HCT116 (cell line): Measurements from ENCODE around the gene TMEM134. TPM values are rescaled to one million over a fixed set of nuclear protein-coding genes. Genes with fewer than 3 reads are reported as not detected.

Experiments
- ATAC-seq: fragments of 200-7000 bp; cut with Tn5 transposase; 2 replicates; pipeline ENCODE4 v1.9.1; 2020; ENCODE audit warnings: mild to moderate bottlenecking, moderate library complexity
- BruUV-seq: library from RNA; stranded (reverse); fragments of 400-500 nt; replicated peaks from 2 replicates; lab custom pipeline; 2021; lab: Mats Ljungman, UMichigan
- CTCF ChIA-PET: fragments of 300-600 bp; sonication (Branson Sonifier 250); formaldehyde crosslinking; loops from one replicate; lab custom pipeline; 2021; ENCODE audit warnings: antibody characterized with exemption; lab: Charles Lee
- POLR2A ChIA-PET: fragments of 300-600, 350-600 bp; sonication (Branson Sonifier 250); formaldehyde crosslinking; loops from one replicate; lab custom pipeline; 2021; ENCODE audit warnings: antibody characterized with exemption; lab: Charles Lee
- RAD21 ChIA-PET, 2 experiments: fragments of 300-600 bp; sonication (Branson Sonifier 250); formaldehyde crosslinking; loops; one replicate each; lab custom pipeline; 2023; ENCODE audit warnings: low total read pairs in 2 of 2; ENCODE audit not compliant: uncharacterized antibody in 2 of 2, unreplicated experiment in 2 of 2, low non-redundant PET in 1 of 2; lab: Charles Lee
- DNase-seq: peaks from one replicate; pipeline ENCODE4 v3.0.0-alpha.2; 2010; ENCODE audit warnings: low read depth, low spot score
- H2AFZ ChIP-seq: fragments of 200-600 bp; shearing (Covaris generic), sonication (generic); 2 replicates; pipeline ENCODE4 v1.6.1; 2017; ENCODE audit warnings: low read depth, mixed run types, mixed read lengths, antibody characterized with exemption, low read length; ENCODE audit not compliant: poor library complexity, severe bottlenecking
- H3K27ac ChIP-seq: 2 replicates; pipeline ENCODE4 v1.5.1; 2012; ENCODE audit warnings: low read depth, low read length
- H3K27me3 ChIP-seq: fragments of 200-600 bp; sonication (generic); 2 replicates; pipeline ENCODE4 v1.6.1; 2016; ENCODE audit warnings: mixed run types, low read length, mixed read lengths; ENCODE audit not compliant: insufficient read depth
- H3K36me3 ChIP-seq, 2 experiments: fragments of 200-500 bp in 1 of 2; fragments of 200-600 bp in 1 of 2; sonication (Bioruptor generic) in 1 of 2; sonication (generic) in 1 of 2; 2 replicates each; pipeline versions ENCODE4 v1.5.1 to v1.6.1; 2014 to 2016; ENCODE audit warnings: low read length in 2 of 2, inconsistent platforms in 1 of 2, mixed read lengths in 1 of 2, mixed run types in 1 of 2; ENCODE audit not compliant: insufficient read depth in 2 of 2, control insufficient read depth in 1 of 2
- H3K4me1 ChIP-seq, 2 experiments: fragments of 200-600 bp in 1 of 2; sonication (generic) in 1 of 2; 2 replicates each; pipeline versions ENCODE4 v1.5.1 to v1.6.1; 2012 to 2017; ENCODE audit warnings: low read length in 2 of 2, inconsistent platforms in 1 of 2, mild to moderate bottlenecking in 1 of 2, mixed read lengths in 1 of 2, mixed run types in 1 of 2, moderate library complexity in 1 of 2; ENCODE audit not compliant: insufficient read depth in 2 of 2, control insufficient read depth in 1 of 2
- H3K4me2 ChIP-seq: fragments of 200-600 bp; sonication (generic); 2 replicates; pipeline ENCODE4 v1.6.1; 2017; ENCODE audit warnings: mixed run types, low read length, mixed read lengths
- H3K4me3 ChIP-seq, 2 experiments: fragments of 200-600 bp in 1 of 2; sonication (generic) in 1 of 2; replicated peaks in 1 of 2; 2 replicates each; pipeline ENCODE4 v1.5.1; 2011 to 2016; ENCODE audit warnings: low read length in 2 of 2, control low read depth in 1 of 2, low read depth in 1 of 2, mild to moderate bottlenecking in 1 of 2, mixed read lengths in 1 of 2, mixed run types in 1 of 2
- H3K79me2 ChIP-seq: fragments of 200-600 bp; sonication (generic); 2 replicates; pipeline ENCODE4 v1.6.1; 2017; ENCODE audit warnings: mild to moderate bottlenecking, mixed run types, low read length, moderate library complexity, mixed read lengths; ENCODE audit not compliant: insufficient read depth
- H3K9ac ChIP-seq: fragments of 200-600 bp; sonication (generic); 2 replicates; pipeline ENCODE4 v1.6.1; 2016; ENCODE audit warnings: low read length, mixed read lengths
- H3K9me2 ChIP-seq: fragments of 200-600 bp; sonication (generic), shearing (Covaris generic); 2 replicates; pipeline ENCODE4 v1.6.1; 2017; ENCODE audit warnings: mixed run types, mild to moderate bottlenecking, moderate library complexity; ENCODE audit not compliant: insufficient read depth
- H3K9me3 ChIP-seq, 2 experiments: fragments of 200-500 bp in 1 of 2; fragments of 200-600 bp in 1 of 2; sonication (Bioruptor generic) in 1 of 2; sonication (generic) in 1 of 2; 2 replicates each; pipeline ENCODE4 v1.6.1; 2014 to 2017; ENCODE audit warnings: low read length in 2 of 2, mixed read lengths in 2 of 2, inconsistent platforms in 1 of 2, low read depth in 1 of 2, mild to moderate bottlenecking in 1 of 2, mixed run types in 1 of 2, moderate library complexity in 1 of 2; ENCODE audit not compliant: control insufficient read depth in 1 of 2, insufficient read depth in 1 of 2
- H4K20me1 ChIP-seq: fragments of 200-600 bp; sonication (generic), shearing (Covaris generic); 2 replicates; pipeline ENCODE4 v1.6.1; 2017; ENCODE audit warnings: mixed run types, mild to moderate bottlenecking, moderate library complexity; ENCODE audit not compliant: insufficient read depth
- ATF3 ChIP-seq: IDR thresholded peaks from 2 replicates; pipeline ENCODE4 v1.6.1; 2012
- CBX3 ChIP-seq: IDR thresholded peaks from 2 replicates; pipeline ENCODE4 v1.6.1; 2012; ENCODE audit warnings: low read depth
- CEBPB ChIP-seq: IDR thresholded peaks from 2 replicates; pipeline ENCODE4 v1.6.1; 2012; ENCODE audit warnings: low read depth
- CTCF ChIP-seq, 3 experiments: fragments of 200-600 bp in 1 of 3; sonication (generic) in 1 of 3; IDR thresholded peaks in 2 of 3; conservative IDR thresholded peaks in 1 of 3; 2 replicates each; pipeline ENCODE4 v1.5.1; 2012 to 2017; ENCODE audit warnings: low read depth in 2 of 3, low read length in 2 of 3, antibody characterized with exemption in 1 of 3, borderline replicate concordance in 1 of 3, control low read depth in 1 of 3, mild to moderate bottlenecking in 1 of 3, mixed read lengths in 1 of 3, mixed run types in 1 of 3, moderate library complexity in 1 of 3; ENCODE audit not compliant: insufficient read depth in 1 of 3
- EGR1 ChIP-seq: IDR thresholded peaks from 2 replicates; pipeline ENCODE4 v1.6.1; 2012; ENCODE audit warnings: low read depth
- ELF1 ChIP-seq: IDR thresholded peaks from 2 replicates; pipeline ENCODE4 v1.6.1; 2012; ENCODE audit warnings: low read depth, borderline replicate concordance
- EZH2 ChIP-seq: fragments of 200-600 bp; sonication (generic); IDR thresholded peaks from 2 replicates; pipeline ENCODE4 v1.6.1; 2017; ENCODE audit warnings: antibody characterized with exemption, mixed run types
- EZH2phosphoT487 ChIP-seq: fragments of 200-600 bp; IDR thresholded peaks from 2 replicates; pipeline ENCODE4 v1.6.1; 2018; ENCODE audit warnings: antibody characterized with exemption, borderline replicate concordance
- FOSL1 ChIP-seq: IDR thresholded peaks from 2 replicates; pipeline ENCODE4 v1.6.1; 2012; ENCODE audit warnings: low read depth
- MAX ChIP-seq: IDR thresholded peaks from 2 replicates; pipeline ENCODE4 v1.6.1; 2012
- RAD21 ChIP-seq: IDR thresholded peaks from 2 replicates; pipeline ENCODE4 v1.6.1; 2012; ENCODE audit warnings: low read depth, mild to moderate bottlenecking
- REST ChIP-seq: IDR thresholded peaks from 2 replicates; pipeline ENCODE4 v1.6.1; 2012; ENCODE audit warnings: low read depth
- TCF7L2 ChIP-seq: IDR thresholded peaks from 2 replicates; pipeline ENCODE4 v1.7.0; 2011; ENCODE audit warnings: borderline replicate concordance, inconsistent platforms; ENCODE audit not compliant: insufficient read depth, insufficient read length; ENCODE audit errors: extremely low read depth
- ZBTB33 ChIP-seq: IDR thresholded peaks from 2 replicates; pipeline ENCODE4 v1.6.1; 2011; ENCODE audit warnings: mild to moderate bottlenecking, low read length, moderate library complexity; ENCODE audit not compliant: insufficient replicate concordance; ENCODE audit errors: extremely low read depth
- ZFX ChIP-seq: fragments of 450-650 bp; IDR thresholded peaks from 2 replicates; pipeline ENCODE4 v1.6.1; 2017
- ZNF274 ChIP-seq: fragments of 200-500 bp; sonication (Bioruptor generic); IDR thresholded peaks from 2 replicates; pipeline ENCODE4 v1.6.1; 2014; ENCODE audit warnings: mild to moderate bottlenecking, low read depth, low read length, inconsistent platforms
- intact Hi-C: fragments of 100-400 bp; cut with micrococcal nuclease; formaldehyde crosslinking; loops from 2 replicates; pipeline ENCODE4 v1.10.0; 2022
- total RNA-seq: library from RNA; stranded (reverse); gene quantifications from one replicate; pipeline ENCODE4 v1.2.1, GENCODE V29; 2021; ENCODE audit not compliant: unreplicated experiment

The TMEM134 gene
- total RNA-seq, 1 experiment from 2014 or later = 44.2 TPM

GRCh38 chr11:67429038-67429668 is 39.9 kb downstream of the TMEM134 start:
- peaks cover 11 to 12% of the 10 kb centered on the region in 2 experiments for H3K4me1 ChIP-seq
- DNase-seq (no peak), ATAC-seq (peak; percentile 16; the same call in 1 of the 2 replicates)
- POLR2A ChIA-PET = interaction anchor here (1.4 to 1.7 kb wide), 2 partner anchors 10 to 154 kb away, joined by 3 read pairs; partner anchors contain the start of gene GSTP1
- H3K36me3 ChIP-seq = peaks cover 10 to 17% of the 10 kb centered on the region in 2 experiments; a peak in 3 of 4 replicates
- H3K4me3 ChIP-seq = peak overlapping the region; percentile 91 to 98
- RAD21 ChIA-PET = interaction anchor here in 1 of 2 experiments (0.6 kb wide), 1 partner anchor 335 kb away, joined by 4 read pairs; no protein-coding TSS in a partner anchor
- TSS peak; percentile 53 for BruUV-seq
- H3K9ac ChIP-seq = peak overlapping the region; percentile 92
- no peak overlapping the region for H2AFZ ChIP-seq
- H3K9me2 ChIP-seq = no peaks in the 10 kb centered on the region
- intact Hi-C loops = loop anchor here (2.0 to 5.0 kb wide), 2 partner anchors 36 to 78 kb away; partner anchors contain the start of genes CDK2AP2 and PITPNM1
- CTCF ChIA-PET = no interaction called here
- H3K4me2 ChIP-seq = peak overlapping the region; percentile 95
- peaks cover 27% of the 10 kb centered on the region for H3K79me2 ChIP-seq
- peak overlapping the region; percentile 71 for H3K27ac ChIP-seq
- no peaks in the 10 kb centered on the region for H3K9me3 ChIP-seq
- TF ChIP-seq CBX3 (no peak), EZH2 (no peak), RAD21 (no peak), ZNF274 (no peak), CTCF (IDR thresholded peaks at IDR 0.05 in 2 of 3, conservative IDR thresholded peaks at IDR 0.05 in 1 of 3; ENCODE audit: borderline replicate concordance in 1 of 3, insufficient read depth in 1 of 3, low read depth in 2 of 3, low read length in 2 of 3) (no peak), TCF7L2 (no peak), EZH2phosphoT487 (no peak), EGR1 (no peak), REST (no peak), MAX (no peak), CEBPB (no peak), ZFX (no peak), ELF1 (no peak), FOSL1 (no peak), ATF3 (no peak), ZBTB33 (no peak)
- H3K27me3 ChIP-seq = no peaks in the 10 kb centered on the region
- no peaks in the 10 kb centered on the region for H4K20me1 ChIP-seq
